Stomach (tissue), 9 donors: ENCODE data around the gene PRELID1. TPM values are rescaled to one million over a fixed set of nuclear protein-coding genes. Genes with fewer than 3 reads are reported as not detected.

Experiments used
- DNase-seq, 2 donors: peaks; one replicate each; pipeline versions ENCODE4 v3.0.0 to v3.0.0-alpha.2; 2013 to 2019
- H3K27ac ChIP-seq, 5 donors: fragments of 200-600 bp in 4 of 5; sonication (generic) in 4 of 5; one replicate each; pipeline ENCODE4 v1.5.1; 2013 to 2019; ENCODE audit warnings: mild to moderate bottlenecking in 1 of 5, moderate library complexity in 1 of 5
- H3K27me3 ChIP-seq, 3 donors: fragments of 200-600 bp; sonication (generic); one replicate each; pipeline ENCODE4 v1.5.1; 2017 to 2019; ENCODE audit warnings: mixed run types in 1 of 3
- H3K36me3 ChIP-seq, 4 donors: fragments of 200-600 bp; sonication (generic); 1 replicate in 3 of 4; 2 replicates in 1 of 4; pipeline ENCODE4 v1.5.1; 2016 to 2019
- H3K4me1 ChIP-seq, 4 donors: fragments of 200-600 bp; sonication (generic); one replicate each; pipeline ENCODE4 v1.5.1; 2016 to 2019
- H3K4me3 ChIP-seq, 4 donors: fragments of 200-600 bp; sonication (generic) in 3 of 4; one replicate each; pipeline ENCODE4 v1.5.1; 2016 to 2019; ENCODE audit warnings: mild to moderate bottlenecking in 1 of 4
- H3K9me3 ChIP-seq, 4 donors: fragments of 200-600 bp; sonication (generic); one replicate each; pipeline ENCODE4 v1.5.1; 2016 to 2019
- EP300 ChIP-seq: sonication (generic); formaldehyde crosslinking; IDR thresholded peaks from one replicate; pipeline ENCODE4 v1.6.1; 2017; ENCODE audit warnings: antibody characterized with exemption
- POLR2A ChIP-seq, 4 donors: fragments of 450-650 bp; IDR thresholded peaks; one replicate each; pipeline ENCODE4 v1.6.1; 2016; ENCODE audit warnings: antibody characterized with exemption in 4 of 4, control low read depth in 2 of 4, mild to moderate bottlenecking in 1 of 4, moderate library complexity in 1 of 4
- POLR2AphosphoS5 ChIP-seq, 3 donors: sonication (generic); formaldehyde crosslinking; IDR thresholded peaks; one replicate each; pipeline ENCODE4 v1.6.1; 2016; ENCODE audit warnings: antibody characterized with exemption in 3 of 3
- WGBS, 5 donors: extraction: QIAGEN DNeasy Blood & Tissue Kit in 3 of 5; methylation state at CpG; one replicate each; pipeline versions ENCODE4 v1.1.5 to v1.1.7; 2013 to 2018; 5-methylcytosine and 5-hydroxymethylcytosine counted together
- intact Hi-C: fragments of 100-400 bp; cut with DNase I; formaldehyde crosslinking; loops from one replicate; pipeline ENCODE4 v1.15.1; 2023; ENCODE audit warnings: low total_unique reads
- polyA plus RNA-seq, 3 donors: library from polyadenylated mRNA; stranded (reverse); fragments of 200-250 nt; gene quantifications; one replicate each; pipeline ENCODE4 v1.2.3, GENCODE V29; 2013
- total RNA-seq, 5 donors: library from RNA; depleted of rRNA; stranded (reverse); fragments of >200 nt; gene quantifications; one replicate each; pipeline versions ENCODE4 v1.1.0 to v1.2.3, GENCODE V29; 2014 to 2016
- TF ChIP-seq, protein P1 (sequence below), 7 experiments: fragments of 450-650 bp in 4 of 7; fragments of 200-600 bp in 3 of 7; sonication (generic) in 3 of 7; IDR thresholded peaks; one replicate each; pipeline ENCODE4 v1.5.1; 2016 to 2019; ENCODE audit warnings: antibody characterized with exemption in 7 of 7, control low read depth in 2 of 7, mild to moderate bottlenecking in 1 of 7
- donor health status: healthy with polysubstance abuse.
- donor health status: Bipolar disorder and iron deficiency.
- donor health status: healthy.

The PRELID1 gene
- total and polyA plus RNA-seq, 8 donors: 82.4 to 201 (median 135) TPM

DNA sequence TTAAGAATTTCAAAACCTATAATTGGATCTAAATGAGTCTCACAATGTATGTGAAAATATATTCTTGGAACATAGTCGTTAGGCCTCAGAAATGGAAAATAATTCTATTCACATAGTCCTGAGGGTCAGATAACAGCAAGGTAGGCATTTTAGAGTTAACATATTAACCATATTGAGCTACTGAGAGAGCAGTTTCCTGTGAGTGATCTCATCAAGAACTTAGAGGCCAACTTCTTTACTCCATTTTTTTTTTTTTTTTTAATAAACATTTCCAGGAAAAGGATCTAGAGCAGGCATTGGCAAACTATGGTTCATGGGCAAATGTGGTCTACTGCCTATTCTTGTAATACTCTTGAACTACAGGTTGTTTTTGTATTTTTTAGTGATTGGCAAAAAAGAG is 26.7 kb upstream of the PRELID1 start:
- 47 to 67% (median 56%) methylated on average over 1 of the region's 1 CpG for WGBS, 5 donors
- DNase-seq: no peak

GRCh38 chr5:177288191-177288590 is 15.4 kb upstream of the PRELID1 start:
- Histone ChIP-seq H3K27ac (no peak overlapping the region), H3K4me3 (no peak overlapping the region), H3K9me3 (no peaks in the 10 kb centered on the region), H3K36me3 (peaks cover 47 to 100% (median 100%) of the 10 kb centered on the region in 4 donors), H3K4me1 (no peaks in the 10 kb centered on the region), H3K27me3 (no peaks in the 10 kb centered on the region)
- WGBS, 5 donors: 79 to 88% (median 86%) methylated on average over 2 of the region's 2 CpGs
- TF ChIP-seq POLR2AphosphoS5 (IDR thresholded peaks at IDR 0.05) (no peak), POLR2A (IDR thresholded peaks at IDR 0.05) (no peak), EP300 (no peak)
- TF ChIP-seq, protein P1, sequence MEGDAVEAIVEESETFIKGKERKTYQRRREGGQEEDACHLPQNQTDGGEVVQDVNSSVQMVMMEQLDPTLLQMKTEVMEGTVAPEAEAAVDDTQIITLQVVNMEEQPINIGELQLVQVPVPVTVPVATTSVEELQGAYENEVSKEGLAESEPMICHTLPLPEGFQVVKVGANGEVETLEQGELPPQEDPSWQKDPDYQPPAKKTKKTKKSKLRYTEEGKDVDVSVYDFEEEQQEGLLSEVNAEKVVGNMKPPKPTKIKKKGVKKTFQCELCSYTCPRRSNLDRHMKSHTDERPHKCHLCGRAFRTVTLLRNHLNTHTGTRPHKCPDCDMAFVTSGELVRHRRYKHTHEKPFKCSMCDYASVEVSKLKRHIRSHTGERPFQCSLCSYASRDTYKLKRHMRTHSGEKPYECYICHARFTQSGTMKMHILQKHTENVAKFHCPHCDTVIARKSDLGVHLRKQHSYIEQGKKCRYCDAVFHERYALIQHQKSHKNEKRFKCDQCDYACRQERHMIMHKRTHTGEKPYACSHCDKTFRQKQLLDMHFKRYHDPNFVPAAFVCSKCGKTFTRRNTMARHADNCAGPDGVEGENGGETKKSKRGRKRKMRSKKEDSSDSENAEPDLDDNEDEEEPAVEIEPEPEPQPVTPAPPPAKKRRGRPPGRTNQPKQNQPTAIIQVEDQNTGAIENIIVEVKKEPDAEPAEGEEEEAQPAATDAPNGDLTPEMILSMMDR (IDR thresholded peaks at IDR 0.05): no peak
- DNase-seq: no peak
- intact Hi-C loops: no loop called here

More for the DNA sequence above, 26.7 kb upstream of the PRELID1 start:
- no peak overlapping the region for H3K4me3 ChIP-seq
- no peak overlapping the region for H3K27ac ChIP-seq
- TF ChIP-seq EP300 (no peak), POLR2A (IDR thresholded peaks at IDR 0.05) (no peak), POLR2AphosphoS5 (IDR thresholded peaks at IDR 0.05) (no peak)
- TF ChIP-seq, protein P1 (IDR thresholded peaks at IDR 0.05): no peak
- H3K9me3 ChIP-seq: no peaks in the 10 kb centered on the region
- H3K27me3 ChIP-seq: no peaks in the 10 kb centered on the region
- H3K4me1 ChIP-seq: peaks cover 0 to 8% (median 0%) of the 10 kb centered on the region in 4 donors
- H3K36me3 ChIP-seq: peaks cover 33 to 92% (median 87%) of the 10 kb centered on the region in 4 donors
- intact Hi-C loops: no loop called here

- no peak overlapping the region for H3K27ac ChIP-seq
- no peak for TF ChIP-seq EP300
- TF ChIP-seq, protein P1 (IDR thresholded peaks at IDR 0.05): no peak
- TF ChIP-seq POLR2A (IDR thresholded peaks at IDR 0.05): no peak
- no peak for TF ChIP-seq POLR2AphosphoS5 (IDR thresholded peaks at IDR 0.05)
- intact Hi-C loops: loop anchor here (10.0 kb wide), 1 partner anchor 166 kb away; no protein-coding TSS in a partner anchor
- peaks cover 0 to 11% (median 4%) of the 10 kb centered on the region in 4 donors for H3K4me1 ChIP-seq
- DNase-seq: no peak
- H3K27me3 ChIP-seq: no peaks in the 10 kb centered on the region
- no peak overlapping the region for H3K4me3 ChIP-seq
- H3K9me3 ChIP-seq: no peaks in the 10 kb centered on the region
- H3K36me3 ChIP-seq: peaks cover 50 to 100% (median 100%) of the 10 kb centered on the region in 4 donors
- 93 to 96% (median 94%) methylated on average over 12 of the region's 12 CpGs for WGBS, 5 donors
Observed at GRCh38 chr5:177290816-177291596, 12.6 kb upstream of the PRELID1 start.

- WGBS, 5 donors: 93 to 96% (median 95%) methylated on average over 7 of the region's 7 CpGs
- no peak overlapping the region for H3K4me3 ChIP-seq
- H3K9me3 ChIP-seq: no peaks in the 10 kb centered on the region
- peaks cover 53 to 100% (median 99%) of the 10 kb centered on the region in 4 donors for H3K36me3 ChIP-seq
- H3K4me1 ChIP-seq: peaks cover 6 to 19% (median 10%) of the 10 kb centered on the region in 4 donors
- no peak overlapping the region for H3K27ac ChIP-seq
- TF ChIP-seq, protein P1 (IDR thresholded peaks at IDR 0.05): no peak
- intact Hi-C loops: loop anchor here (10.0 kb wide), 1 partner anchor 167 kb away; no protein-coding TSS in a partner anchor
- DNase-seq: no peak
- H3K27me3 ChIP-seq: no peaks in the 10 kb centered on the region
Observed at GRCh38 chr5:177291735-177292134, 11.9 kb upstream of the PRELID1 start.
